ENCODE data around the gene PARN. TPM values are rescaled to one million over a fixed set of nuclear protein-coding genes. Genes with fewer than 3 reads are reported as not detected.
A peak's percentile ranks its signal among the peaks of the same experiment; 100 is the strongest.

Gene PARN
- total and polyA plus RNA-seq, 2 of the 4 experiments (the other 2 are of a cell fraction): 24.6 to 25.1 TPM

DNA sequence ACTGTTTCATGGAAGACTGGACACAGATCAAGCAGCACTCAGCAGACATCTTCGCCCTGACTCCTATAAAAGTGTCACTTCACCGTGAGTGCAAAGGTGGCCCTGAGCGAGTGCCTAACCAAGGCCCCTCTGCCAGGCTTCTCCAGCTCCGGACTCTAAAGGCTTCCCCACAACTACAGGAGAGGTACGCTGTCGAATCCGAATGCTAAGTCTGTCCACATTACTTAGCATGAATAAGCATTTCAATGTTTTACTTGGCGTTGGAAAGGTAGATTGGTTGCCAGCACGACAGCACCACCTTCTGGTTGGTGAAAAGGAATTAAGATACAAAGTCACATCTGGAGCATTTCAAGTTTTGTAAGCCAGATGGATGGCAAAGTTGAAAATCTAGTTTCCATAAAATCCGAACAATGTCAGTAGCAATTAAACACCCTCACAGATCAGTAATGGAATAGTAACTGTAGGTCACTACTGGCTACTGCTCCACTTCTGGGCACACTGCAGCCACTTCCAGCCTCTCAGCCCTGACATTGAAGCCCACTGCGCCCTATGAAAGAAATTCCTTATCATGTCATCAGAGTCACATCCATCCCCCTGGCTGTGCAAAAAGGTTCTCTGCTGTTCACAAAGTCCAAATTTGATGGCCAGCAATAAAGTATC is 100.9 kb downstream of the PARN start:
- Histone ChIP-seq H3K27ac (ENCODE audit: insufficient read depth, low read length) (peak overlapping the region; percentile 84), H3K4me2 (ENCODE audit: low read depth, low read length) (peak overlapping the region; percentile 98), H4K5ac (ENCODE audit: low read depth, low read length) (peak overlapping the region; percentile 90; the same call in 1 of the 2 replicates), H3K4me1 (ENCODE audit: control insufficient read depth, insufficient read depth, low read length) (peaks cover 8% of the 10 kb centered on the region), H3K14ac (replicated peaks; ENCODE audit: low read depth, low read length) (peak overlapping the region; percentile 73), H3K9me3 (ENCODE audit: control insufficient read depth, insufficient read depth, low read length) (no peaks in the 10 kb centered on the region), H2BK20ac (ENCODE audit: low read depth, low read length) (peak overlapping the region; percentile 53), H3K4me3 (ENCODE audit: insufficient read depth, low read depth, low read length) (peak overlapping the region; percentile 26; the same call in 1 of the 2 replicates), H3K27me3 (ENCODE audit: control insufficient read depth, insufficient read depth, low read length) (no peaks in the 10 kb centered on the region), H2BK15ac (ENCODE audit: low read depth, low read length) (peak overlapping the region; percentile 4; the same call in 1 of the 3 replicates), H3K36me3 (ENCODE audit: control insufficient read depth, insufficient read depth, low read length) (no peaks in the 10 kb centered on the region), H3K79me1 (ENCODE audit: low read depth in 1 of 2, low read length in 2 of 2) (peaks cover 4% of the 10 kb centered on the region in 2 experiments; a peak in 2 of 4 replicates), H3K4ac (ENCODE audit: low read depth, low read length) (peak overlapping the region; percentile 82), H2AK5ac (ENCODE audit: low read depth, low read length) (peak overlapping the region; percentile 51; the same call in 1 of the 2 replicates), H3K9me1 (ENCODE audit: insufficient read depth, low read length) (peaks cover 6% of the 10 kb centered on the region), H2AFZ (replicated peaks; ENCODE audit: low read length, poor library complexity) (peak overlapping the region; percentile 84), H3K18ac (ENCODE audit: low read depth, low read length) (peak overlapping the region; percentile 94), H4K20me1 (ENCODE audit: insufficient read depth, low read length) (no peaks in the 10 kb centered on the region), H3K23ac (ENCODE audit: low read depth, low read length) (no peak overlapping the region; the same call in 1 of the 2 replicates), H3K56ac (ENCODE audit: extremely low read depth, insufficient read depth, low read length) (peak overlapping the region; percentile 38; the same call in 1 of the 2 replicates), H3K9ac (ENCODE audit: low read depth, low read length) (peak overlapping the region; percentile 67), H2BK120ac (ENCODE audit: low read depth, low read length) (peak overlapping the region; percentile 75; the same call in 1 of the 2 replicates), H4K91ac (ENCODE audit: insufficient read depth, low read depth, low read length) (0 out of 2 replicates have a peak overlapping the region, but pooled peaks have one; percentile 27), H2BK5ac (ENCODE audit: low read depth, low read length, poor library complexity, severe bottlenecking) (peak overlapping the region; percentile 80), H4K8ac (ENCODE audit: low read depth in 2 of 2, low read length in 2 of 2) (peak overlapping the region in 1 of 2 experiments; percentile 75; a peak in 1 of 4 replicates), H2AK9ac (replicated peaks; ENCODE audit: low read depth, low read length, poor library complexity) (peak overlapping the region; percentile 65)
- in situ Hi-C loops (cut with MboI; ENCODE audit: low sequenced_read_pairs) (loop anchor here (5.0 kb wide), 2 partner anchors 232 to 607 kb away; partner anchors contain the start of gene ERCC4), dilution Hi-C loops (cut with HindIII; ENCODE audit: low sequenced_read_pairs, unreplicated experiment) (no loop called here), intact Hi-C loops (cut with micrococcal nuclease) (loop anchor here (1.0 to 5.0 kb wide), 6 partner anchors 77 to 604 kb away; no protein-coding TSS in a partner anchor)
- ATAC-seq (ENCODE audit: low read depth): peak; percentile 90
- no TSS peak for BruUV-seq (replicated peaks)
- ChIA-PET CTCF (interaction anchor here (0.6 to 1.4 kb wide), 4 partner anchors 20 to 243 kb away, joined by 3 to 4 read pairs (median 3); no protein-coding TSS in a partner anchor), POLR2A (ENCODE audit: unreplicated experiment) (no interaction called here)
- peak; percentile 93 for DNase-seq
- WGBS, 2 experiments (ENCODE audit: extremely low coverage in 2 of 2, insufficient read length in 1 of 2): 100% methylated on average over 1 of the region's 11 CpGs; no CpG with 5 or more reads in 1 of the 2 experiments
- TF ChIP-seq, protein P1, sequence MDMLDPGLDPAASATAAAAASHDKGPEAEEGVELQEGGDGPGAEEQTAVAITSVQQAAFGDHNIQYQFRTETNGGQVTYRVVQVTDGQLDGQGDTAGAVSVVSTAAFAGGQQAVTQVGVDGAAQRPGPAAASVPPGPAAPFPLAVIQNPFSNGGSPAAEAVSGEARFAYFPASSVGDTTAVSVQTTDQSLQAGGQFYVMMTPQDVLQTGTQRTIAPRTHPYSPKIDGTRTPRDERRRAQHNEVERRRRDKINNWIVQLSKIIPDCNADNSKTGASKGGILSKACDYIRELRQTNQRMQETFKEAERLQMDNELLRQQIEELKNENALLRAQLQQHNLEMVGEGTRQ (IDR thresholded peaks at IDR 0.05; ENCODE audit: low read depth, low read length): no peak
- no peak for TF ChIP-seq RCOR1 (IDR thresholded peaks at IDR 0.05; ENCODE audit: insufficient replicate concordance, low read length)
- TF ChIP-seq POLR2A (IDR thresholded peaks at IDR 0.05; ENCODE audit: low read depth, low read length): peak; percentile 51; the same call in 1 of the 2 replicates
- no peak for TF ChIP-seq RFX5 (IDR thresholded peaks at IDR 0.05; ENCODE audit: low read depth, low read length)
- TF ChIP-seq MAFK (IDR thresholded peaks at IDR 0.05; ENCODE audit: low read depth, low read length): peak; percentile 77
- TF ChIP-seq BHLHE40 (IDR thresholded peaks at IDR 0.05; ENCODE audit: low read depth, low read length): peak; percentile 25; the same call in 1 of the 2 replicates
- TF ChIP-seq, protein P2, sequence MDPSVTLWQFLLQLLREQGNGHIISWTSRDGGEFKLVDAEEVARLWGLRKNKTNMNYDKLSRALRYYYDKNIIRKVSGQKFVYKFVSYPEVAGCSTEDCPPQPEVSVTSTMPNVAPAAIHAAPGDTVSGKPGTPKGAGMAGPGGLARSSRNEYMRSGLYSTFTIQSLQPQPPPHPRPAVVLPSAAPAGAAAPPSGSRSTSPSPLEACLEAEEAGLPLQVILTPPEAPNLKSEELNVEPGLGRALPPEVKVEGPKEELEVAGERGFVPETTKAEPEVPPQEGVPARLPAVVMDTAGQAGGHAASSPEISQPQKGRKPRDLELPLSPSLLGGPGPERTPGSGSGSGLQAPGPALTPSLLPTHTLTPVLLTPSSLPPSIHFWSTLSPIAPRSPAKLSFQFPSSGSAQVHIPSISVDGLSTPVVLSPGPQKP (IDR thresholded peaks at IDR 0.05; ENCODE audit: borderline replicate concordance, low read depth, low read length): no peak
- TF ChIP-seq RAD21 (IDR thresholded peaks at IDR 0.05; ENCODE audit: low read length): peak; percentile 100
- peak; percentile 91 for TF ChIP-seq NFE2L2 (IDR thresholded peaks at IDR 0.05; ENCODE audit: low read depth, low read length)
- no peak for TF ChIP-seq FOS (IDR thresholded peaks at IDR 0.05; ENCODE audit: low read depth, low read length)
- TF ChIP-seq CHD1 (IDR thresholded peaks at IDR 0.05; ENCODE audit: low read depth, low read length): no peak
- no peak for TF ChIP-seq MAZ (IDR thresholded peaks at IDR 0.05; ENCODE audit: borderline replicate concordance, low read depth, low read length)
- no peak for TF ChIP-seq MXI1 (IDR thresholded peaks at IDR 0.05; ENCODE audit: borderline replicate concordance, low read depth, low read length)
- TF ChIP-seq CEBPB (IDR thresholded peaks at IDR 0.05; ENCODE audit: low read depth, low read length): no peak
- TF ChIP-seq SMC3 (IDR thresholded peaks at IDR 0.05; ENCODE audit: low read depth, low read length): peak; percentile 99
